NCI-H2171 (cell line): ENCODE data around the gene SYNE1.

Experiments
- DNase-seq: peaks from one replicate; lab custom pipeline; 2025; lab: John Stamatoyannopoulos, UW

The SYNE1 gene

GRCh38 chr6:152314483-152314832 lies 322.7 kb downstream of the SYNE1 start:
- DNase-seq = no peak

GRCh38 chr6:152313542-152314482 lies 323.4 kb downstream of the SYNE1 start:
- no peak for DNase-seq

GRCh38 chr6:152312434-152312833 lies 324.7 kb downstream of the SYNE1 start:
- no peak for DNase-seq

- no peak for DNase-seq
Observed at GRCh38 chr6:152310371-152310954, 326.7 kb downstream of the SYNE1 start.

- no peak for DNase-seq
Observed at GRCh38 chr6:152309648-152310047, 327.5 kb downstream of the SYNE1 start.

DNA sequence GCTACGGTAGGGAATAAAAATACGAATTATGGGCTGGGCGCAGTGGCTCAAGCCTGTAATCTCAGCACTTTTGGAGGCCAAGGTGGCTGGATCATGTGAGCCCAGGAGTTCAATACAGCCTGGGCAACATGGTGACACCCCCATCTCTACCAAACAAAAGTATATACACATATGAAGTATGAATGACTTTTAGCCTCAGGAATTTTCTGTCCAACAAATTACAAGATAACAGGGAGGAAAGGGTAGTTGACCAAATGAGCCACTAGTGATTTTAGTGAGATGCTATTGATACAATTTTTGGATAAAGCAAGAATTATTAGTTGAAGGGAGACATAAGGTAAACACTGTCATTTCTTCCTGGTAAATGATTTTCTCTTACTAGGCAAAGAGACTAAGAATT lies 328.2 kb downstream of the SYNE1 start:
- DNase-seq = no peak

DNA sequence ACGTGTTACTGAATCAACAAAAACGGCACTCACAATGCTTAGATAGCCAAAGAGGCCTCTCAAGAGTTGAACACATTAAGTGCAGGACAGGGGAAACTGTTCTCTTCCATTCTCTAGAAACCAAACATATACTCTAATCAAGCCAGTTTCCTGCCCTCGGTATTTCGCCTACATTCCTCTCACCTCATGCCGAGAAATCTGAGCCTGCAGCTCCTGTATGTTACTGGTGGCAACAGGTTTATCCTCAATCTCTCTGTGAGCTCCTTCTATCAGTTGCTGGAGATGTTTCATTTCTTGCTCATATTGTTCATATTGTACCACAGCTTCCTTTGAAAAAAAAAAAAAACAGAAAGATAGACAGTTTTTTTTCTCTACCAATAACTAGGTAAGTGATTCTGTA lies 328.9 kb downstream of the SYNE1 start:
- no peak for DNase-seq

GRCh38 chr6:152305672-152306071 lies 331.5 kb downstream of the SYNE1 start:
- DNase-seq = no peak

- DNase-seq = peak; percentile 69
Observed at GRCh38 chr6:152301765-152302568, 335.2 kb downstream of the SYNE1 start.

- DNase-seq = no peak
Observed at GRCh38 chr6:152301021-152301764, 336.0 kb downstream of the SYNE1 start.

GRCh38 chr6:152300517-152300916 lies 336.6 kb downstream of the SYNE1 start:
- DNase-seq = no peak

- DNase-seq = no peak
Observed at GRCh38 chr6:152298848-152299735, 338.1 kb downstream of the SYNE1 start.

- DNase-seq = no peak
Observed at GRCh38 chr6:152298055-152298647, 339.0 kb downstream of the SYNE1 start.

DNA sequence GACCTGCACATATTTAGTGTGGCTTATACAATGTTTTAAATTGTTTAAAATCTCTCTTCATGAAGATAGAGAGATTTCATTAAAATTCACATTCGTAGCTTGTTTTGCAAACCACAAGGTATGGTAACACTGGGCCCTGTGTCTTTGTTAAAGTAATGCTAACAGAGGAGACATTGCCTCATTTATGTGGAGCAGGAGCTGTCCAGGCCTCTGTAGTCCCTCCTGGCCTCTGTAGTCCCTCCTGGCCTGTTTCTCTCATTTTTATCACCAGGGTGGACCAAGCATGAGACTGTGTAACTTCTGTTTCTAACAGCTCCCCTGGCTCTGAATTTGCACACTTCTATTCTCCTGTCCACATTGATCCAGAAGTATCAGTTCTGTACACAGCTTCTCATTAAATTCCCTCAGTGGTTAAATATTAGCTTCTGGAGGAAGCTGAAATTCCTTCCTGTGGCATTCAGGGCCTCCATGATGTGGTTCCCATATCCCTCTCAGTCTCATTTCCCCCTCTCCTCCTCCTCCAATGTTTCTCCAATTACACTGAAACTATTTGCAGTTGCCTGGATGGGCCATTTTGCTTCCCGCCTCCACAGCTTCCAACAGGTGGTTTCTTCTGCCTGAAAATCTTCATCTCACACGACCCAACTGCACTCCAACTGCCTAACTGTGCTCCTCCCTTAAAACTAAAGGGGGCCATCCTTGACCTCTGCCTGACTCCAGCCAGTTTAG lies 340.4 kb downstream of the SYNE1 start:
- DNase-seq = no peak

DNA sequence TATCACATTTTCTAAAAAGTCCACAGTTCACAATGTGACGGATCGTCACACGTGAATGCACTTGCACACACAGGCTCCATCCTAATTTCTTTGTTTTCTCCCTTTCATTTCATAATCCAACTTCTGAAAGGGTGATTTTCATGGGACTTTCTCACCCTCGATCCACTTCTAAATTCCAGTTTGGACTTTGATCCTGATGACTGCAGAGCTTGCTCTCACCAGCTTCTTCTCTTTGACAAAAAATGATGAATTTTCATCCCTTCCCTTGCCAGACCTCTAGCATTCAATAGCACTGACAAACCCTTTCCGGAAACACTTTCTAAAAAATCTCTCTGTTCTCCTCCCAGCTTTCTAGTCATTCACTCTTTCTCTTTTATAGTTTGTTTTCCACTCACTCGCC lies 341.2 kb downstream of the SYNE1 start:
- no peak for DNase-seq

GRCh38 chr6:152295346-152295745 lies 341.8 kb downstream of the SYNE1 start:
- no peak for DNase-seq

- DNase-seq = peak; percentile 36
Observed at GRCh38 chr6:152293404-152293803, 343.8 kb downstream of the SYNE1 start.

- DNase-seq = no peak
Observed at GRCh38 chr6:152292555-152292954, 344.6 kb downstream of the SYNE1 start.

GRCh38 chr6:152290693-152291092 lies 346.5 kb downstream of the SYNE1 start:
- no peak for DNase-seq

DNA sequence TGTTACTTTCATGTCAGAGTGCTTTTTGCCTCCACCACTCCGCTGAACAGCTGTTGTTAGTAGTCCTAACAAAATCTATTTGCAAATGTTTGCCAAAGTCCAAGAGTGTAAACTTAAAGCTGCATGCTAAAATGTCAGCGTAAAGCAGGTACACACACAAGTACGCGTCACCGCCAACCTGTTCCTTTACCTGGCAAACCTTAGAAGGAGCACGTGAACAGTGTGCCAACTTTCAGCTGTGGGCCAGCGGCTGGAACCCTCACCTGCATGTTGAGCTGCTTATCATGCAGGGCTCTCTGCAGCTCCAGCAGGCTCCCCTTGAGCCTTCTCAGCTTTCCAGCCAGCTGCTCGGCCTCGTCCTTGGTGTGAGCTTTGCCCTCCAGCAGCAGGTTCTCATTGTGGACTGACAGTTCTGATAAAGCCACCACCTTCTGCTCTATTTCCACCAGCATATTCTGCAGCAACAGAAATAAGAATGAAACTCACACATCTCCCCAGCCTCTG lies 359.3 kb downstream of the SYNE1 start:
- no peak for DNase-seq
